GM19324 (cell line): Measurements from ENCODE around the gene FCHO1.
"Not testable (repeated sequence)": the region's sequence is repeated elsewhere in the genome, so short reads cannot be mapped to it uniquely, and the experiment has no call there.

Source experiments
- ATAC-seq: cut with Tn5 transposase; IDR thresholded peaks from one replicate; pipeline ENCODE4 v1.9.1; 2021; ENCODE audit warnings: mild to moderate bottlenecking, moderate library complexity; ENCODE audit not compliant: unreplicated experiment, low FRiP score

The FCHO1 gene

DNA sequence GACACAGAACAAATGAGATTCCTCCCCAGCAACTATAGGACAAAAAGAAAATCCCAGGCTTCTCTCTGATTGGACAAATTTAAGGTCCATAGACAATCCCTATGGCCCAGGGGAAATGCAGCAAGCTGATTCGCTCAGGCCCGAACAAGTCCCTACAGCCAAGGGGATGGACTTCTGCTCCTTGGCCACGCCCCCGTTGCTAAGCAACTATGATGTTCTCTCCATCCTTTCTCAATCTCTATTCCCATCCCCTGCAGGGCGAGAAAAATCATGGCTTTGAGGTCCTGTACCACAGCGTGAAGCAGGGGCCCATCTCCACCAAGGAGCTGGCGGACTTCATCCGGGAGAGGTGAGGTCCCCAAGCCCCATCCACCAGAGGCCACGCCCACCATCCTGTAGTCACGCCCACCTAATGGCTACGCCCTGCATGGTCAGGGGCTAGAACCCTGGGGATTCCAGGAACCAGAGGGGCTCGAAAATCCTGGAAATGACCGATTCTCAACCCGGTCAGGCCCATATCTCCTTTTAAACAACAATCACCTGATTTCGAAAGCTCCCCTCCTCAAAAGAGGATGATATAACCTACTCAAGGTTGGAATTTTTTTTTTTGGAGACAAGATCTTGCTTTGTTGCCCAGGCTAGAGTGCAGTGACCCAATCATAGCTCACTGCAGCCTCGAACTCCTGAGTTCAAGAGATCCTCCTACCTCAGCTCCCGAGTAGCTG is 11.4 kb downstream of the FCHO1 start:
- ATAC-seq, result no peak

DNA sequence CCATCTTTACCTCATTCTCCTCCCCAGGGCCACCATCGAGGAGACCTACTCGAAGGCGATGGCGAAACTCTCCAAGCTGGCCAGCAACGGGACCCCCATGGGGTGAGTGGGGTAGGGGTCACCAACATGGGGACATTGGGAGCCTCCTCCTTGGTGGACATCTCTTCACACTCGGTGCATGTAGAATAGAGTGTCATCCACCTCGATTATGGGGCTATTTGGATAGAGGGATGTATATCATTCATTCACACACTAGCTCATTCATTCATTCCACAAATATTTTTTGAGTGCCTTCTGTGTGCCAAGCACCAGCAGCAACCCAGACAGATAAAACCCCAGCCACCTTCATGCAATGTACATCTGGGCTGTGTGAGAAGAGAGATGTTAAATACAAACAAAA is 13.1 kb downstream of the FCHO1 start:
- ATAC-seq, result no peak

DNA sequence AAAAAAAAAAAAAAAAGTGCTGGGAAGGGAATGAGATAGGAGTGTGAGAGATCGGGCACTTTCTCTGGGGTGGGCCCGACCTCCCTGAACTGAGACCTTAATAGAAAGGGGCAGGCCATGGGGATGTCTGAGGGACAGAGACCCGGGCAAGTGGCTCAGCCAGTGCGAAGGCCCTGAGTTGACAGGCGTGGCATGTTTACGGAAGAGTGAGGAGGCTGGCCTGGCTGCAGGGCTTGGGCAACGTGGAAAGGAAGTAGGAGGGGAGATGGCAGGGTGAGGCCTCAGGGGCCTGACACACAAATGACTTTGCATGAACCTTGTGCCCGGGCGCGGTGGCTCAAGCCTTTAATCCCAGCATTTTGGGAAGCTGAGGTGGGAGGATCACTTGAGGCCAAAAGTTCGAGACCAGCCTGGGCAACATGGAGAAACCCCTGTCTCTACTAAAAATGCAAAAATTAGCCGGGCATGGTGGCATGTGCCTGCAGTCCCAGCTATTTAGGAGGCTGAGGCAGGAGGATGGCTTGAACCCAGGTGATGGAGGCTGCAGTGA is 13.9 kb downstream of the FCHO1 start:
- ATAC-seq, result no peak

DNA sequence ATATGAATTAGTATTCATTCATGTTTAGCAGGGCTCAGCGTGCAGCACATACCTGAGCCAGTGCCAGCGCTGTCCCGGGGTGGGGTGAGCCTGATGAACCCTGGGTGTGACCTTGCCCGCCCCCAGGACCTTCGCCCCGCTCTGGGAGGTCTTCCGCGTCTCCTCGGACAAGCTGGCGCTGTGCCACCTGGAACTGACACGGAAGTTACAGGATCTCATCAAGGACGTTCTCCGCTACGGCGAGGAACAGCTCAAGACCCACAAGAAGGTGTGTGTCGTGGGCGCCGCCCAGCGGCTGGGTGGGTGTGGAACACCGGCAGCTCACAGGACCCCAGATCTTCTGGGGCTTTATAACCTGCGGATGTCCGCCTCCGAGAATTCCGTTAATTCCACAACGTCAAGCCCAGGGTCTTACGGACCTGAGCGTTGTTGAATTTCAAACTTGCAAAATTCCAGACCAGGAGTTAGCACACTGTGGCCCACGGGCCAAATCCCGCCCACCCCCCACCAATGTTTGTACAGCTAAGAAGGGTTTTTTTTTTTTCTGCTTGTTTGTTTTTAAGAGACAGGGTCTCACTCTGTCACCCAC is 15.4 kb downstream of the FCHO1 start:
- ATAC-seq, result no peak

DNA sequence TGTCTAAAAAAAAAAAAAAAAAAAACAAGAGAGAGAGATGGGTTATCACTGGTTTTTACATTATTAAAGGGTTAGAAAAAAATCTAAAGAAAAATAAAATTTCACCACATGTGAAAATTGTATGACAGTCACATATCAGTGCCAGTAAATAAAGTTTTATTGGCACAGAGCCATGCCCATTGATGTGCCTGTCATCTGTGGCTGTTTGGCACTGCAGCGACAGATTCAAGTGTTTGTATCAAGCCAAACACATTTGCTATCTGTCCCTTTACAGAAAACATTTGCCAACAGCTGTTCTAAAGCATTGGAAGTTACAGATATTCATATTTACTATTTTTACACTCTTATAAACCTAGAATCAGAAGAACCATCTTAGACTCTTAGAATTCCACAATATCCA is 16.3 kb downstream of the FCHO1 start:
- no peak for ATAC-seq

DNA sequence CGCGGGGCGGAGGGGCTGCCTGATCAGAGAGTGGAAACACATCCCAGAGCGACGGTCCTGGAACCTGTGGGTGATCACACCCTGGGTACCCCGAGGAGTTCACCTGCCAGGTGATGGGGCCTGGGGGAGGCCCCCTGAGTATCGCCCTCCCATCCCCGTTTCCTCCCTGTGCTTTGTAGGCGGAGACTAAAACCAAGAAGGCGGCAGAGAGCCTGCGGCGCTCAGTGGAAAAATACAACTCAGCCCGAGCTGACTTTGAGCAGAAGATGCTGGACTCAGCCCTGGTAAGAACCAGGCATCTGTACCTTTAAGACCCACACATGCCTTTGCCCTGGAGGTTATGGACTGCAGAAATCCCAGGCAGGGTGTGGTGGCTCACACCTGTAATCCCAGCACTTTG is 19.3 kb downstream of the FCHO1 start:
- ATAC-seq, result no peak

DNA sequence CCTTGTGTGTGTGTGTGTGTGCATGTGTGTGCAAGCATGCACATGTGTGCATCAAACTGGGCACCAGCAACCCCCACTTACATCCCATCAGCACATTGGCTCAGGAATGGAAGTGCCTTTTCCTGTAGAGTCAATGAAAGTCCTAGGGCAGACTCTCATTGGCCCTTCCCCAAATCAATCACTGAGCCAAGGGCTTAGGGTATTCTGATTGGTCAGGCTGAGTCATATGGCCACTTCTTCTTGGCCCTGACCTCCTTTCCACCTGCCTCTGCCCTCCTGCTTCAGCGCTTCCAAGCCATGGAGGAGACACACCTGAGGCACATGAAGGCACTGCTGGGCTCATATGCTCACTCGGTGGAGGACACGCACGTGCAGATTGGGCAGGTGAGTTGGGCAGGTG is 20.9 kb downstream of the FCHO1 start:
- ATAC-seq, result no peak

DNA sequence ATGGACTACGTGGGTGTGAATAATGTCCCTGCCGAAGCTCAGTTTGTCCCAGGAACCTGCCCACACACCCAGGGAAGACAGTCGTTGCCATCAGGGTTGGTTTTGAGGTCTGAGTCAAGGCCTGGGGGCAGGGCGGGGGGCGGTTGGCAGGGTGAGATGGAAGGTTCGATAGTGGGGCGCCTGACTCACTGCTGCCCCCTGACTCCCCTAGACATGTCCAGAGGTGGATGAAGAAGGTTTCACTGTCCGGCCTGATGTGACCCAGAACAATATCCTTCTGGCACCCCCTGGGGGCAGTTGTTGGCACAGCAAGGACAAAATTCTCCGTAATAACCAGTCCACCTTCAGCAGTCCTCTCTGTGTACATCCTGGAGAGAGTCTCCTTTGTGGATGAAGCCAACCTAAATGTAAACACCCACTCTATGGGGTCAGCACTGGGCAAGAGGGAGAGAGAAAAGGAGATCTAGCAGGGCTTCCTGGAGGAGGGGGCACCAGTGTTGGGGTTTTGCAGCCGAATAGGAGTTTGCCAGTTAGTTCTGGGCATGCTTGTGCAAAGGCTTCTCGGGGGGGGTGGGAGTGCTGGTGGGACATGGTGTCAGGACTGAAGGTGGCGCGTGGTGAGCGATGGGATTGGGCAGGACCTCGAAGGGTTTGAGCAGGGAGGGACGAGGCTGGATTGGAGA is 24.1 kb downstream of the FCHO1 start:
- ATAC-seq, result no peak

DNA sequence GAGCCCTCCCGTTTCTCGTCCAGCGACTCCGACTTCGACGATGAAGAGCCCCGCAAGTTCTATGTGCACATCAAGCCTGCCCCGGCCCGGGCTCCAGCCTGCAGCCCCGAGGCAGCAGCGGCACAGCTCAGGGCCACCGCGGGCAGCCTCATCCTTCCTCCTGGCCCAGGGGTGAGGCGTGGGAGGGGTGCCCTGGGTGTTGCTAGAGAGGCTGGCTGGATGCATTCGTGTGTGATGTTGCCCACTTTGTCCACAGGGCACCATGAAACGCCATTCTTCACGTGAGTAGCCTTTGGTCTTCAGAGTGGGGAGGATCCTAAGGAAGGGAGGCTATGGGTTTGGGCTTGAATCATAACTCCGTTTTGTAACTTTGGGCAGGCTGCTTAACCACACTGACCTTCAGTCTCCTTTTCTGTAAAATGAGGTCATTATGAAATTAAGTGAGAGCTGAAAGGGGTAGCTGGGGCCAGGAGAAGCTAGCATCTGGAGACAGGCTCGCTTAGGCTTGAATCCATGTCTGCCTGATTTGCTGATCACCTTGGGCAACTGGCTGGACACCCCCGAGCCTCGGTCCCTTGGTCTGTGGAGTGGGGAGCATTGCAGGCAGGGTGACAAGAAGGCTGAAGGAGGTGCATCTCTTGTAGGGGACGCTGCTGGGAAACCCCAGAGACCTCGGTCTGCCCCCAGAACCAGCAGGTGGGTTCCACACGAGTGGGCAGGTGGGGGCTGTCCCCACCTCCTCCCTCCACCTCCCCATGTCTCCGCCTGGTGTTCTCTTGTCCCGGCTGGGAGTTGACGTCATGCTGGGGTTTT is 24.9 kb downstream of the FCHO1 start:
- ATAC-seq, result peak; percentile 51

DNA sequence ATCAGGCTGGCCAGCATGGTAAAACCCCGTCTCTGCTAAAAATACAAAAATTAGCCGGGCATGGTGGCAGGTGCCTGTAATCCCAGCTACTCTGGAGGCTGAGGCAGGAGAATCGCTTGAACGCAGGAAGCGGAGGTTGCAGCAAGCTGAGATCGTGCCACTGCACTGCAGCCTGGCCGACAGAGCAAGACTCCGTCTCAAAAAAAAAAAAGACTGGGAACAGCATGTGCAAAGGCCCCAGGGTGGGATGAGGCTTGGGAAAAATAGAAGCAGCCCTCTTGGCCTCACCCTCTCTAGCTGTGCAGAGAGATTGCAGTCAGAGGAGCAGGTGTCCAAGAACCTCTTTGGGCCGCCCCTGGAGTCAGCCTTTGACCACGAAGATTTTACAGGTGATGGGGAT is 26.6 kb downstream of the FCHO1 start:
- not testable (repeated sequence) for ATAC-seq

DNA sequence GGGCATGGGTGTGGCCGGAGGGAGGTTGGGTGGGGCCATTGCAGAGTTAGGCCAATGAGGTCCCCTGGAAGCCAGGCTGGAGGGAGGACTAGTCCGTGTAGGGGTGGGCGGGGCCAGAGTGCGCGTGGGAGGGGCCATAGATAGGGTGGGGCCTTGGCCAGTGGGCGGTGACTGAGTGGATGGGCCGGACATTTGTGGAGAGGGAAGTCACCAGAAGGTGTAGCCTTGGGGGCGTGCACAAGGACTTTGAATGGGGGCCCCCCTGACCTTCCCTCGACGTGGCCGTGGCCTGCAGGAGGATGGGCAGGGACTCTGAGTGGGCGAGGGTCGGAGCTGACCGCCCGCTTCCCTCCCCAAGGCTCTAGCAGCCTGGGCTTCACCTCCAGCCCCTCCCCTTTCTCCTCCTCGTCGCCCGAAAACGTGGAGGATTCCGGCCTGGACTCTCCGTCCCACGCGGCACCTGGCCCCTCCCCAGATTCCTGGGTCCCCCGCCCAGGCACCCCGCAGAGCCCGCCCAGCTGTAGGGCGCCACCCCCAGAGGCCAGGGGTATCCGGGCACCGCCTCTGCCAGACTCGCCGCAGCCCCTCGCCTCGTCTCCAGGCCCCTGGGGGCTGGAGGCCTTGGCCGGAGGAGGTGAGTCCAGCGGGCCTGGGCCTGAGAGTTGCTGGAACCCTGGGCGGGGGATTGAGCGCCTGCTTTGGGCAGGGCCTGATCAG is 27.1 kb downstream of the FCHO1 start:
- ATAC-seq, result no peak

DNA sequence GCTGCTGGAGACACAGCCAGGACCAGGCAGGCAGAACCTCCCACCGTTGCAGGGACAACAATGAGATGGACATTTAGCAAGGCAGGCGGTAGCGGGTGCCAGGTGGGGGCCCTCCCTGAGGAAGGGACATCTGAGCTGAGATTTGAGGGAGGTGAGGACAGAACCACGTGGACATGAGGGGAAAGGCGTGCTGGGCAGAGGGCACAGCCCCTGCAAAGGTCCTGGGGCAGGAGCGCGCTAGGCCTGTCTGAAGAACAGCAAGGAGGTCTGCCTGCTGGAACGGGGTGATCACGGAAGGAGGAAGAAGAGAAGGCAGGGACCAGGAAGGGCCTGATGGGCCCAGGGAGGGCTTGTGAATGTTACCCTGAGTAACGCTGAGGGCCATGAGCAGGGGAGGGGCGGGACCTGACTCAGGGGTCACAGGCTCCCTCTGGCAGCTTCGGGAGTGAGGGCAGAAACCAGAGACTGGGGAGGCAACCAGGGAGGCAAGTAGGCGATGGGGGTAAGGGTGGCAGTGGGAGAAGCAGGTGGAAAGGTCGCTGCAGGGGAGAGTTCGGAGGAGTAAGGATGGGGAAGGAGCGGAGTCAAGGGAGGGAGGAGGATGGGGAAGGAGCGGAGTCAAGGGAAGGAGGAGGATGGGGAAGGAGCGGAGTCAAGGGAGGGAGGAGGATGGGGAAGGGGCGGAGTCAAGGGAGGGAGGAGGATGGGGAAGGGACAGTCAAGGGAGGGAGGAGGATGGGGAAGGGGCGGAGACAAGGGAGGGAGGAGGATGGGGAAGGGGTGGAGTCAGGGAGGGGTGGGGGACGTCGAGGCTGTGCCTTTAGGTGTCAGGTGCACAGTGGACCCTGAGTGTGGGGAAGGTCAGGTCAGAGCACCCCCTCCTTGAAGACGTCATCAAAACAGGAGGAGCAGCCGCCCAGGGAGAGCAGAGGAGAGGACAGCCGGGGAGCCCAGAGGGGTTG is 28.0 kb downstream of the FCHO1 start:
- no peak for ATAC-seq

DNA sequence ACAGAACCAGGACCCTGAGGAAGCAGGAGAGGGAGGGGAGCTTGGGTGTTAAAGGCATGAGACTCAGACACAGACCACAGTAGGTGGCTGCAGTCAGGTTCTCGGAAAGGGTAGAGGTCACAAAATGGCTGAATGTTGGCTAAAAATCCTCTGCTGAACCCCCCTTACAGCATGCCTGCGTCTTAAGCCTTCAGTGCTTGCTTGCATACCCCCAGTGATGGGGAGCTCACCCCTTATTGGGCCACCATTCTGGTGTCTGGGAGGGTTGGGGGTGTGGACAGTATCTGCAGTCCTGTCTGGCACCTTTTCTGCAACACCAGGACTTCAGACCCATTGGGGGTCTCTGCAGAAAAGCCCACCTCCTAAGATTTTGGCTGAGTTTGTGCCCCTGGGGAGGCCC is 29.5 kb downstream of the FCHO1 start:
- no peak for ATAC-seq

DNA sequence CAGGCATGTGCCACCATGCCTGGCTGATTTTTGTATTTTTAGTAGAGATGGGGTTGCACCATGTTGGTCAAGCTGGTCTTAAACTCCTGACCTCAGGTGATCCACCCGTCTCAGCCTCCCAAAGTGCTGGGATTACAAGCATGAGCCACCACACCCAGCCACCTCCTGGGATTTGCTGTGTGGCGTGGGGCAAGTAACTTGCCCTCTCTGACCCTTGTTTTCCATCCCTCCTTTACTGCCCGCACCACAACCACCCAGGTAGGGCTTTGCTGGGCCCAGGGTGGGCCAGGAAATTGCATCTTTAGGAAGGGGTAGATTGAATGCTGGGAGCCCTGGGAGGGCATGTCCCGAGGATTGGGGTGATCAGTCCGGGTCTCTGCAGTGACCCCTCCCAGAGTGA is 32.4 kb downstream of the FCHO1 start:
- not testable (repeated sequence) for ATAC-seq

DNA sequence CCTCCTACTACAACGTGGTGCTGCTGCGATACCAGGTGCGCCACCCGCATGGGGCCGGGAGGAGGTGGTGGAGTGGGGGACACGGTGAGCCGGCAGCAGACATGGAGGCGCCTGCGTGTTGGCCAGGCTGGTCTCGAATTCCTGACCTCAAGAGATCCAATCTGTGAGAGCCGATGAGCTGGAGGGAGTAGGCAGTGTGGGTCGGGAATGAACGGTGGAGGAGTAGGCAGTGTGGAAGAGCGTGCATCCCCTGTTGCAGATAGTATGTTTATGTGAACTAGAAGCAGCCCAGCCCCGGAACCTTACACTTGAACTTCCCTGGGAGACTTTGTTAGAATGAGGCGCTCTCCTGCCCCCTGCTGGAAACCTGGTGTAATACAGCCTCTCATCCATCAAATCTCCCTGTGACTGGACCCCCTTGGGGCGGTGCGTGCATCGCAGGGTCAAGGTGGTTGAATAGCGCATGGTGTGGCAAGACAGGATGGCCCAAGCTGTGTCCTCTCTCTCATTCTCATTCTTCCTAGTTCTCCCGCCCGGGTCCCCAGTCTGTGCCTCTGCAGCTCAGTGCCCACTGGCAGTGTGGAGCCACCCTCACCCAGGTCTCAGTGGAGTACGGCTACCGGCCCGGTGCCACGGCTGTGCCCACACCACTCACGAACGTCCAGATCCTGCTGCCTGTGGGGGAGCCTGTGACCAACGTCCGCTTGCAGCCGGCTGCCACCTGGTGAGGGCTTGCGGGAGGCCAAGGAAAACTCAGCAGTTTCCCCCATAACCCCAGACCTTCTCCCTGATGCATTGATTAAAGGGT is 33.1 kb downstream of the FCHO1 start:
- no peak for ATAC-seq

DNA sequence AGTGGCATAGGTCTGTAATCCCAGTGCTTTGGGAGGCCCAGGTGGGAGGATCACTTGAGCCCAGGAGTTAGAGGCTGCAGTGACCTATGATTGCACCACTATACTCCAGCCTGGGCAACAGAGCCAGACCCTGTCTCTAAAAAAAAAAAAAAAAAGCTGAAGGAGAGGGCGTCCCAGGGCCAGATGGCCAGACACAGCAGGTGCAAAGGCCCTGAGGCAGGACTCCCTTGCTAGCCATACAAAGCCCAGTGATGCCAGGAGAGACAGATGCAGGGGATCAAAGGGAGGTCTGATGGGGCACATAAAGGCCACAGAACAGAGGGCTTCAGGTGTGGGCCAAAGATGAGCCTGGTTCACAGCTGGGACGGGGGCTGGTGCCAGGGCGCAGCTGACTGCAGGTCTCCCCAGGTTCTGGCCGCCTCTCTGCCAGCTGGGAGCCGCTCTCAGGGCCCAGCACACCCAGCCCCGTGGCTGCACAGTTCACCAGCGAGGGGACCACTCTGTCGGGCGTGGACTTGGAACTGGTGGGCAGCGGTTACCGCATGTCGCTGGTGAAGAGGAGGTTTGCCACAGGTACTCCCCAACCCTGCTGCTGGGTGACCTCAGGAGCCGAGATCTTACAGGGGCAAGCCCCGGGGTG is 36.1 kb downstream of the FCHO1 start:
- no peak for ATAC-seq

DNA sequence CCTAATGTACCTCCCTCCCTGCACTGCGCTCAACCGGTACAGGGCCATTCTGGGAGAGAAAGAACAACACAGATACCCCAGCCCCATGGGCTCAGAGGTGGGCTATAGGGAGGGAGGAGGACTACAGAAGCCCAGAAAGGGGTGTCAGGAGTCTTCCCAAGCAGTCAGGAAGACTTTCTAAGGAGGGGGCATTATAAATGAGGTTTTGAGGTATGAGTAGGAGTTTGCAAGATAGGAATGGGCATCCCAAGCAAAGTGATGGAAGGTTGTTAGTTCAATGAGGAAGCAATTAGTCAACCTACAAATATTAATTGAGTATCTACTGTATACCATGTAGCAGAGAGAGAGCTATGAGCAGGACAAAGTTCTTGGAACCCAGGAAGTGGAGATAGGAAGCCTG is 37.4 kb downstream of the FCHO1 start:
- ATAC-seq, result no peak
